Loucy (cell line): ENCODE data around the gene TRIM47.
A peak's percentile ranks its signal among the peaks of the same experiment; 100 is the strongest.

ENCODE experiments used
- H2AFZ ChIP-seq: fragments of 200-600 bp; sonication (generic); 2 replicates; pipeline ENCODE4 v1.6.0; 2016; ENCODE audit warnings: antibody characterized with exemption, mild to moderate bottlenecking, low read length, moderate library complexity
- H3F3A ChIP-seq: fragments of 200-600 bp; 2 replicates; pipeline ENCODE4 v1.6.0; 2016; ENCODE audit warnings: antibody characterized with exemption, low read depth, mild to moderate bottlenecking
- H3K27me3 ChIP-seq: fragments of 200-600 bp; sonication (generic); 2 replicates; pipeline ENCODE4 v1.6.1; 2014; ENCODE audit warnings: low read length, mild to moderate bottlenecking; ENCODE audit not compliant: insufficient read depth, poor library complexity, severe bottlenecking
- H3K36me3 ChIP-seq: fragments of 200-600 bp; sonication (generic); 2 replicates; pipeline ENCODE4 v1.6.1; 2016; ENCODE audit warnings: low read length; ENCODE audit not compliant: insufficient read depth
- H3K4me1 ChIP-seq: fragments of 200-600 bp; sonication (generic); 2 replicates; pipeline ENCODE4 v1.5.1; 2014; ENCODE audit warnings: low read length, mild to moderate bottlenecking; ENCODE audit not compliant: insufficient read depth, poor library complexity, severe bottlenecking
- H3K4me2 ChIP-seq: fragments of 200-600 bp; sonication (generic); 2 replicates; pipeline ENCODE4 v1.6.0; 2014; ENCODE audit warnings: antibody characterized with exemption, low read length, low read depth, mild to moderate bottlenecking; ENCODE audit not compliant: poor library complexity, severe bottlenecking
- H3K4me3 ChIP-seq: fragments of 200-600 bp; sonication (generic); 2 replicates; pipeline ENCODE4 v1.5.1; 2014; ENCODE audit warnings: low read length, mild to moderate bottlenecking, mixed read lengths; ENCODE audit not compliant: poor library complexity, severe bottlenecking
- H3K79me2 ChIP-seq: fragments of 200-600 bp; sonication (generic); 2 replicates; pipeline ENCODE4 v1.6.1; 2014; ENCODE audit warnings: low read length; ENCODE audit not compliant: insufficient read depth
- H3K9ac ChIP-seq: fragments of 200-600 bp; sonication (generic); 2 replicates; pipeline ENCODE4 v1.6.0; 2014; ENCODE audit warnings: mild to moderate bottlenecking, low read depth, low read length, moderate library complexity; ENCODE audit not compliant: poor library complexity, severe bottlenecking
- H3K9me2 ChIP-seq: fragments of 200-600 bp; sonication (generic); replicated peaks from 2 replicates; pipeline ENCODE4 v1.6.1; 2016; ENCODE audit warnings: low read depth, low read length, mixed read lengths
- H3K9me3 ChIP-seq: fragments of 200-600 bp; sonication (generic); 2 replicates; pipeline ENCODE4 v1.6.1; 2014; ENCODE audit warnings: mild to moderate bottlenecking, antibody characterized with exemption, low read length, low read depth; ENCODE audit not compliant: insufficient read depth
- H4K20me1 ChIP-seq: fragments of 200-600 bp; sonication (generic); 2 replicates; pipeline ENCODE4 v1.6.0; 2014; ENCODE audit warnings: antibody characterized with exemption, low read length, mild to moderate bottlenecking; ENCODE audit not compliant: insufficient read depth, poor library complexity, severe bottlenecking
- CTCF ChIP-seq: fragments of 200-600 bp; sonication (generic); conservative IDR thresholded peaks from 2 replicates; pipeline ENCODE4 v1.5.1; 2014; ENCODE audit warnings: mild to moderate bottlenecking, antibody characterized with exemption, low read length
- EZH2phosphoT487 ChIP-seq: fragments of 200-600 bp; IDR thresholded peaks from 2 replicates; pipeline ENCODE4 v1.6.1; 2018; ENCODE audit warnings: antibody characterized with exemption, mild to moderate bottlenecking, moderate library complexity, borderline replicate concordance

The TRIM47 gene

GRCh38 chr17:75845933-75846691, 32.3 kb downstream of the TRIM47 start:
- no peaks in the 10 kb centered on the region; the same call in 1 of the 2 replicates for H3K36me3 ChIP-seq
- H3K27me3 ChIP-seq, result no peaks in the 10 kb centered on the region
- peak overlapping the region; percentile 98 for H3K9ac ChIP-seq
- H3F3A ChIP-seq, result no peaks in the 10 kb centered on the region
- TF ChIP-seq CTCF, result no peak
- TF ChIP-seq EZH2phosphoT487, result no peak
- H4K20me1 ChIP-seq, result peaks cover 14% of the 10 kb centered on the region
- no peaks in the 10 kb centered on the region for H3K9me2 ChIP-seq
- H3K9me3 ChIP-seq, result no peaks in the 10 kb centered on the region
- peak overlapping the region; percentile 82 for H3K4me3 ChIP-seq
- no peak overlapping the region for H2AFZ ChIP-seq
- H3K4me2 ChIP-seq, result peak overlapping the region; percentile 94
- peaks cover 34% of the 10 kb centered on the region for H3K4me1 ChIP-seq
- peaks cover 31% of the 10 kb centered on the region for H3K79me2 ChIP-seq

- TF ChIP-seq EZH2phosphoT487 (no peak), CTCF (peak; percentile 70)
- peak overlapping the region; percentile 94 for H3K4me2 ChIP-seq
- no peaks in the 10 kb centered on the region for H3K9me2 ChIP-seq
- H3K9ac ChIP-seq, result peak overlapping the region; percentile 98
- peak overlapping the region; percentile 82 for H3K4me3 ChIP-seq
- H3K79me2 ChIP-seq, result peaks cover 40% of the 10 kb centered on the region
- H3K36me3 ChIP-seq, result peaks cover 7% of the 10 kb centered on the region; the same call in 1 of the 2 replicates
- no peaks in the 10 kb centered on the region for H3F3A ChIP-seq
- no peaks in the 10 kb centered on the region for H3K9me3 ChIP-seq
- peaks cover 19% of the 10 kb centered on the region for H4K20me1 ChIP-seq
- peaks cover 34% of the 10 kb centered on the region for H3K4me1 ChIP-seq
- no peak overlapping the region for H2AFZ ChIP-seq
- no peaks in the 10 kb centered on the region for H3K27me3 ChIP-seq
Observed at GRCh38 chr17:75845058-75845711, 33.2 kb downstream of the TRIM47 start.

GRCh38 chr17:75844530-75845057, 33.8 kb downstream of the TRIM47 start:
- H3K27me3 ChIP-seq, result no peaks in the 10 kb centered on the region
- no peak overlapping the region for H2AFZ ChIP-seq
- peak overlapping the region; percentile 82 for H3K4me3 ChIP-seq
- H3K4me1 ChIP-seq, result peaks cover 34% of the 10 kb centered on the region
- peaks cover 46% of the 10 kb centered on the region for H3K79me2 ChIP-seq
- peaks cover 9% of the 10 kb centered on the region; the same call in 1 of the 2 replicates for H3K36me3 ChIP-seq
- TF ChIP-seq CTCF (no peak), EZH2phosphoT487 (no peak)
- no peaks in the 10 kb centered on the region for H3K9me3 ChIP-seq
- peak overlapping the region; percentile 94 for H3K4me2 ChIP-seq
- H3F3A ChIP-seq, result no peaks in the 10 kb centered on the region
- no peaks in the 10 kb centered on the region for H3K9me2 ChIP-seq
- peaks cover 19% of the 10 kb centered on the region for H4K20me1 ChIP-seq
- H3K9ac ChIP-seq, result peak overlapping the region; percentile 98
